HG02798 (cell line): Measurements from ENCODE around the gene CD58.

ENCODE experiments used
- ATAC-seq: cut with Tn5 transposase; IDR thresholded peaks from one replicate; pipeline ENCODE4 v1.9.1; 2021; ENCODE audit warnings: mild to moderate bottlenecking; ENCODE audit not compliant: unreplicated experiment, poor library complexity

The CD58 gene

GRCh38 chr1:116516631-116517030, 54.2 kb downstream of the CD58 start:
- no peak for ATAC-seq

DNA sequence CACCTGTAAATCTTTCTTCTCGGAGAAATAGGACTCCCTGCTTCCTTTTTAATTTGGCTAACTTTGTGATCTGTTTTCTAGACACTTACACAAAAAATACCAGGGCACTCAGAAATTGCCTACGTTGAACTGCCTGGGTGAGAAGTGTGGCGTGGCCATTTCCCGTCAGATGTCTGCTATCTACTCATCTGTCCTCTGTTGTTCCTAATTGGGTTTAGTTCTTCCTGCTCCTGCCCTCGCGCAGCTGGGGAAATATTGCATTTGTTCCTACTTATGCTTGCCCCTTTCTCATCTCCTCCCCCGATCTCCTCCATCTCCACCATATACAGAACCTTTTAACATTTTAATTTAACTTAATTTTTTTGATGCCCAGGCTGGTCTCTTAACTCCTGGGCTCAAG, 55.1 kb downstream of the CD58 start:
- ATAC-seq = no peak

DNA sequence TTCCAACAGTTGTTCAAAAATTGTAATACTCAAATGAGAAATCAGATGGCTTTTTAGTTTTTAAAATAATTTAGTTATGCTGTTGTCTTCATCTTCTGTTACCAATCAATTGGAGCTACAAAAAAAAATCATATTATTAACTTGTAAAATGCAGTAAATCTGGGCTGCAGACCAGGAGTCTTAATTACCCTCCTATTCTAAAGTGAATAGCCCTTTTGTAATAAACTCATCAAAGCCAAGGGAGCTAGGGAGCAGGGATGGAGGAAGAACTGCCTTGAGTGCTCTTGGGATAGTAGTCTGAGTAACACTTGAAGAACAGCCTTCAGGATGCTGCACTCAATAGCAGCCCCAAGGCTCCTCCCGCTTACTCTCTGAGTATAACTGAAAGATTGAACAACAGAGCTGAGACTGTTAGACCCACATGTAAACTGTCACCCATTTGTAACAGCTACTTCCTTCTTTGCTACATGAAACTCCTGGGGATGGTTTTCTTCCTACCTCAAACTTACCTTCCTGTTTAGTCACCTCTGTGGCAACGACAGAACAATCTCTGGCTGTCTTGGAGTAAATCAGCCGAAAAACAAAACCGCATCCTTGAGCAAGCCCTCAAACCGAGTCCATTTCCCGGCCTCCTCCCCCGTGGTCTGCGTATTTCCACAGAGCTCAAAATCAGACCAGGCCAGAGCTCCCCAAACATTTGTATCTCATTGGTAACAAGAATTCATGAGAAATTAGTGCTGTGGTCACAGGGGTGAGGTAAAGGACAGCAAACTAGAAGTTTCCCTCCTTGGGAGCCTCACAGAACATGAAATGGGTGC, 55.9 kb downstream of the CD58 start:
- peak; percentile 72 for ATAC-seq

- ATAC-seq = no peak
Observed at GRCh38 chr1:116513956-116514355, 56.9 kb downstream of the CD58 start.

- no peak for ATAC-seq
Observed at GRCh38 chr1:116511459-116512019, 59.3 kb downstream of the CD58 start.

- no peak for ATAC-seq
Observed at GRCh38 chr1:116510361-116510760, 60.5 kb downstream of the CD58 start.

- peak; percentile 31 for ATAC-seq
Observed at GRCh38 chr1:116508984-116509980, 61.5 kb downstream of the CD58 start.

DNA sequence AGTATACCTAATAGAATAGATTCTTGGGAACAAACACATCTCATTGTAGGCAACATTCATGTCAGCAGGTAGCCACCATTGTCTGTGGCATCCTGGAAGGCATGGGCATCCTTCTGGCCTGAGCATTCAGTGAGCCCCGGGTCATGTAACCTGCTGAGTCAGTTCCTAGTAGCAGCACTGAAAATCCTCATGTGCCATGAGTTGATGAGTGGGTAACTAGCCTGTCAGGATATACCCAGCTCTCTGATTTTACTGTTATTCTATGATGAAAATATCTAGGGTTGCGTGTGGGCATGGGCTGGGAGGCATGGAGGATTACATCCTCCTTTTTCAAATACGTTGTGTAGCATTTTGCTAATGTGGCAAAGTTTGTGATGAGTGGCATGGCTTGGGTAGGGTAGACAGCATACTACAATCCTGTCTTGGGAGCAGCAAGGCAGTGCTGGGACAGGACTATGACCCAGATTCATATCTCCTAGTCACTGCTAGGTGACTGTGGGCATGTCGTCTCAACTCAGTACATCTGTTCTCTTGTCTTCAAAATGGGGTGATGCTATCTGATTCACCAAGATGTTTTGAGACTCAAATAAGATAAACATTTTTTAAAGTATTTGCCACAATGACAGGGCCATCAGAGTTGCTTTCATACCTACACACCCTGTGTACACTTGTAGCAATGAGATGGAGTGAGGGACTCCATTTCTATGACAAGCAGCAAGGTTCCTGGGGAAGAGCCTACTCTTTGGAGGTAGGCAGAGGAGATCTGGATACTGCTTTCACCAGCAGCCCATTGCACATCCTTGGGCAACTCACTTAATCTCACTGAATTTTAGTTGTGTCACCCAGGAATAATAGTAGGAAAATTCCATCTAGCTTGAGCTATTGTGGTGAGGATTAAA, 62.5 kb downstream of the CD58 start:
- no peak for ATAC-seq

DNA sequence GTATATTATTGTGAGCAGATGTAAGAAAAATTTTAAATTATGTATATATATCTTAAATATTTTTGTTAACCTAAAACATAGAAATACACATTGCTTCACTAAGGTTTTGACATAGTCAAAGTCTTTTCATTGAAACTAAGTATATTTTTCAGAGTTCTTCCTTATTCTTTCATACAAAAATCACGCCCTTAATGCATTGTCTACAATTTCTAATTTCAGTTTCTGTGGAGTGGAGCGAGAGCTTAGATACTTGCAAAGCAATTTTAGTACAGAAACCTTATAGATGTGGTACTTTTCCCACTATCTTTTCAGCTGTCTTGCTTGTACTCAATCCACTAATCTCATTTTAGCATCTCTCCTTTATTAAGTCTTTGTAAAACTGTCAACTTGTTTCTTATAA, 63.2 kb downstream of the CD58 start:
- no peak for ATAC-seq

DNA sequence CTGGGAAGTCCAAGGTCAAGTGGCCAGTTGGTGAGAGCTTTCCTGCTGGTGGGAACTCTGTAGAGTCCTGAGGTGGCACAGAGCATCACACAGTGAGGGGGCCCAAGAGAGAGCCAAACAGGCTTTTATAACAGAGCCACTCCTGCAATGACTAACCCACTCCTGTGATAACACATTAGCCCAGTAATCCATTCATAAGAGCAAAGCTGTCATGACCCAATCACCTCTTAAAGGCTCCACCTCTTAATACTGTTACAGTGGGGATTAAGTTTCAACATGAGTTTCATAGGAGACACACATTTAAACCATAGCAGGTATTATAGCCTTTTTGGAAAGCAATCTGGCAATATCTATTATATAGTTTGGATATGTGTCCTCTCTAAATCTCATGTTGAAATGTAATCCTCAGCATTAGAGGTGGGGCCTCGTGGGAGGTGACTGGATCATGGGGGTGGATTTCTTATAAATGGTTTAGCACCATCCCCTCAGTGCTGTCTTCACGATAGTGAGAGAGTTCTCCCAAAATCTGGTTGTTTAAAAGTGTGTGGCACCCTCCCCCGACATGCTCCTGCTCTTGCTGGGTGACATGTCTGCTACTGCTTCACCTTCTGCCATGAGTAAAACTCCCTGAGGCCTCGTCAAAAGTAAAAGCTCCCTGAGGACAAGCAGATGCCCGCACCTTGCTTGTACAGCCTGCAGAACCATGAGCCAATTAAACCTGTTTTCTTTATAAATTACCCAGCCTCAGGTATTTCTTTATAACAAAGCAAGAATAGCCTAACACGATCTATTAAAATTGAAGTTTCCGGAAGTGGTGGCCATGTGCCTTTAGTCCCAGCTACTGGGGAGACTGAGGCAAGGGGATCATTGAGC, 64.5 kb downstream of the CD58 start:
- no peak for ATAC-seq

- peak; percentile 88 for ATAC-seq
Observed at GRCh38 chr1:116504308-116505156, 66.3 kb downstream of the CD58 start.

DNA sequence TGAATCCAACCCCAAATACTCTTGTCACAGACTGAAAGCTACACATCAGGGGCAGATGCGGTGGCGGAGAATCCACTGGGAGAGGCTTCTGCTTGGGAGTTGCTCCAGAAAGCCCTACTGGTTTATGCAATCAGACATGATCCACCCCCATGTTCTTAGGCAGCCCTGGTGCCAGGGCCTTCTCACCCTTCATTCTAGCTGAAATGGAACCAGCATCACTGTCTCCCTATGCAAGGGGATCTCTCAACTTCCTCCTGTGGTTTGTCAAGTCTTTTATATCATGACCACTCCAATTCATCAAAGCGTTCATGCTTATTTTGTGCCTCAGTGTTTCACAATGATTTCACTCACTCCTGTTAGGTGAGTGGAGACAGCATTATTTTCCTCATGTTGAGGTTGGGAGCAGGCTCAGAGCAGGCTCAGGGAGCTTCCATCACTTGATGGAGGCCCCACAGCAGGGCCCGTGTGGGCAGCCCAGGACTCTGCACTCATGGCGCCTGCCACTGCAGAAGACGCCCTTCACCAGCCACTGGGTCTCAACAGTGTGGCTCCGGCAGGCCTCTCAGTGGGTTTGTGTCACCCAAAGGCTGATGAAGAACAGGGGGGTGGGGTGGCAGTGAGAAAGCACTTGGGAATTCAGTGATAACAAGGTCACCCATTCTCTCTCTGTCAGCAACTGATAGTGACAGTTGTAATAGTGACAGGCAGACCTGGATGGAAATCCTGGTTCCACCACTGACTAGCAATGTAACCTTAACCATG, 67.1 kb downstream of the CD58 start:
- ATAC-seq = no peak

- ATAC-seq = no peak
Observed at GRCh38 chr1:116502671-116503314, 68.0 kb downstream of the CD58 start.

- ATAC-seq = no peak
Observed at GRCh38 chr1:116501870-116502244, 69.0 kb downstream of the CD58 start.

- no peak for ATAC-seq
Observed at GRCh38 chr1:116501125-116501869, 69.5 kb downstream of the CD58 start.
